Smooth muscle cell (in vitro differentiated cells): ENCODE measurements around the gene WBP2. TPM values are rescaled to one million over a fixed set of nuclear protein-coding genes. Genes with fewer than 3 reads are reported as not detected.
"Not testable (repeated sequence)": the region's sequence is repeated elsewhere in the genome, so short reads cannot be mapped to it uniquely, and the experiment has no call there.

Experiments used
- DNase-seq: peaks from one replicate; lab custom pipeline; 2025; ENCODE audit not compliant: unreplicated experiment; lab: John Stamatoyannopoulos, UW
- H2AFZ ChIP-seq: fragments of 200-600 bp; sonication (generic); 2 replicates; pipeline ENCODE4 v1.6.0; 2016; ENCODE audit warnings: antibody characterized with exemption, low read depth, mild to moderate bottlenecking
- H3F3A ChIP-seq: fragments of 200-600 bp; sonication (generic); 2 replicates; pipeline ENCODE4 v1.6.0; 2017; ENCODE audit warnings: antibody characterized with exemption, low read depth
- H3K27ac ChIP-seq: fragments of 200-600 bp; sonication (generic); 2 replicates; pipeline ENCODE4 v1.5.1; 2016; ENCODE audit warnings: low read depth, mild to moderate bottlenecking
- H3K27me3 ChIP-seq: fragments of 200-600 bp; sonication (generic); 2 replicates; pipeline ENCODE4 v1.6.1; 2016; ENCODE audit warnings: low read depth, mild to moderate bottlenecking
- H3K36me3 ChIP-seq: fragments of 200-600 bp; sonication (generic); 2 replicates; pipeline ENCODE4 v1.5.1; 2016; ENCODE audit warnings: low read depth
- H3K4me1 ChIP-seq: fragments of 200-600 bp; sonication (generic); 2 replicates; pipeline ENCODE4 v1.5.1; 2016; ENCODE audit warnings: low read depth
- H3K4me2 ChIP-seq: fragments of 200-600 bp; sonication (generic); 2 replicates; pipeline ENCODE4 v1.6.0; 2016; ENCODE audit warnings: mild to moderate bottlenecking
- H3K4me3 ChIP-seq: fragments of 200-600 bp; sonication (generic); 2 replicates; pipeline ENCODE4 v1.5.1; 2016; ENCODE audit warnings: mild to moderate bottlenecking
- H3K79me2 ChIP-seq: fragments of 200-600 bp; sonication (generic); 2 replicates; pipeline ENCODE4 v1.6.0; 2016; ENCODE audit warnings: low read depth, mild to moderate bottlenecking
- H3K9ac ChIP-seq: fragments of 200-600 bp; sonication (generic); 2 replicates; pipeline ENCODE4 v1.6.0; 2016; ENCODE audit warnings: low read depth
- H3K9me3 ChIP-seq: fragments of 200-600 bp; sonication (generic); replicated peaks from 2 replicates; pipeline ENCODE4 v1.5.1; 2016; ENCODE audit warnings: low read depth
- H4K20me1 ChIP-seq: fragments of 200-600 bp; sonication (generic); 2 replicates; pipeline ENCODE4 v1.6.0; 2016; ENCODE audit warnings: low read depth
- CTCF ChIP-seq: fragments of 200-600 bp; sonication (generic); IDR thresholded peaks from 2 replicates; pipeline ENCODE4 v1.5.1; 2017; ENCODE audit warnings: borderline replicate concordance, mild to moderate bottlenecking, antibody characterized with exemption; ENCODE audit not compliant: insufficient read depth, poor library complexity, severe bottlenecking
- WGBS: methylation state at CpG from one replicate; pipeline ENCODE4 v1.1.7; 2016; ENCODE audit warnings: low lambda C conversion rate; 5-methylcytosine and 5-hydroxymethylcytosine counted together
- polyA plus RNA-seq: library from polyadenylated mRNA; unstranded; fragments of >200 nt; fragmentation: Nextera tagmentation; extraction: Ambion mirVana; gene quantifications from 2 replicates; pipeline ENCODE4 v1.2.1, GENCODE V29; 2016
- total RNA-seq: library from RNA; depleted of rRNA; stranded (reverse); fragments of >200 nt; gene quantifications from 2 replicates; pipeline ENCODE4 v1.2.3, GENCODE V29; 2014

WBP2 gene
- total and polyA plus RNA-seq, 2 experiments from 2014 or later = 26.4 to 91.4 TPM

- H3K27me3 ChIP-seq = no peaks in the 10 kb centered on the region
- peaks cover 22% of the 10 kb centered on the region for H4K20me1 ChIP-seq
- WGBS = 97% methylated on average over 24 of the region's 24 CpGs
- H3K79me2 ChIP-seq = no peaks in the 10 kb centered on the region
- H3F3A ChIP-seq = no peaks in the 10 kb centered on the region
- no peaks in the 10 kb centered on the region for H3K36me3 ChIP-seq
- no peaks in the 10 kb centered on the region for H3K4me1 ChIP-seq
- no peak for DNase-seq
- no peak overlapping the region for H3K4me3 ChIP-seq
- no peak for TF ChIP-seq CTCF
- no peak overlapping the region for H3K27ac ChIP-seq
- no peak overlapping the region for H3K4me2 ChIP-seq
- no peak overlapping the region for H2AFZ ChIP-seq
- no peaks in the 10 kb centered on the region for H3K9me3 ChIP-seq
- no peak overlapping the region for H3K9ac ChIP-seq
Measured at GRCh38 chr17:75813081-75814020, 41.8 kb downstream of the WBP2 start.

- H3K4me1 ChIP-seq = no peaks in the 10 kb centered on the region
- H3K79me2 ChIP-seq = peaks cover 2% of the 10 kb centered on the region
- H4K20me1 ChIP-seq = peaks cover 30% of the 10 kb centered on the region
- no peaks in the 10 kb centered on the region for H3K27me3 ChIP-seq
- no peaks in the 10 kb centered on the region for H3K36me3 ChIP-seq
- DNase-seq = no peak
- no peak overlapping the region for H2AFZ ChIP-seq
- H3K27ac ChIP-seq = no peak overlapping the region
- no peak overlapping the region for H3K4me3 ChIP-seq
- H3F3A ChIP-seq = no peaks in the 10 kb centered on the region
- no peak overlapping the region for H3K9ac ChIP-seq
- no peaks in the 10 kb centered on the region for H3K9me3 ChIP-seq
- no peak overlapping the region for H3K4me2 ChIP-seq
- 96% methylated on average over 27 of the region's 27 CpGs for WGBS
- TF ChIP-seq CTCF = no peak
Measured at GRCh38 chr17:75812096-75813013, 42.8 kb downstream of the WBP2 start.

GRCh38 chr17:75811174-75811573, 44.0 kb downstream of the WBP2 start:
- H3K4me3 ChIP-seq = no peak overlapping the region
- H3K9me3 ChIP-seq = no peaks in the 10 kb centered on the region
- no peak overlapping the region for H3K4me2 ChIP-seq
- H3K36me3 ChIP-seq = no peaks in the 10 kb centered on the region
- no peaks in the 10 kb centered on the region for H3K27me3 ChIP-seq
- H3F3A ChIP-seq = no peaks in the 10 kb centered on the region
- 96% methylated on average over 7 of the region's 7 CpGs for WGBS
- peaks cover 13% of the 10 kb centered on the region for H3K79me2 ChIP-seq
- H3K9ac ChIP-seq = no peak overlapping the region
- DNase-seq = no peak
- no peak overlapping the region for H2AFZ ChIP-seq
- H3K27ac ChIP-seq = no peak overlapping the region
- no peak for TF ChIP-seq CTCF
- H3K4me1 ChIP-seq = no peaks in the 10 kb centered on the region
- H4K20me1 ChIP-seq = peaks cover 41% of the 10 kb centered on the region

GRCh38 chr17:75810756-75811155, 44.4 kb downstream of the WBP2 start:
- H2AFZ ChIP-seq, H3K4me1 ChIP-seq, H3K36me3 ChIP-seq, H3F3A ChIP-seq, DNase-seq, H3K4me2 ChIP-seq, H3K4me3 ChIP-seq, H3K9me3 ChIP-seq, H3K9ac ChIP-seq, H3K27ac ChIP-seq, H3K27me3 ChIP-seq: not testable (repeated sequence)
- Histone ChIP-seq H3K79me2 (peaks cover 17% of the 10 kb centered on the region), H4K20me1 (peaks cover 45% of the 10 kb centered on the region)
- 98% methylated on average over 11 of the region's 11 CpGs for WGBS
